ENCODE results near the gene NVL.

GRCh38 chr1:224192082-224192788, 137.7 kb downstream of the NVL start:
- TF ChIP-seq, protein P1, sequence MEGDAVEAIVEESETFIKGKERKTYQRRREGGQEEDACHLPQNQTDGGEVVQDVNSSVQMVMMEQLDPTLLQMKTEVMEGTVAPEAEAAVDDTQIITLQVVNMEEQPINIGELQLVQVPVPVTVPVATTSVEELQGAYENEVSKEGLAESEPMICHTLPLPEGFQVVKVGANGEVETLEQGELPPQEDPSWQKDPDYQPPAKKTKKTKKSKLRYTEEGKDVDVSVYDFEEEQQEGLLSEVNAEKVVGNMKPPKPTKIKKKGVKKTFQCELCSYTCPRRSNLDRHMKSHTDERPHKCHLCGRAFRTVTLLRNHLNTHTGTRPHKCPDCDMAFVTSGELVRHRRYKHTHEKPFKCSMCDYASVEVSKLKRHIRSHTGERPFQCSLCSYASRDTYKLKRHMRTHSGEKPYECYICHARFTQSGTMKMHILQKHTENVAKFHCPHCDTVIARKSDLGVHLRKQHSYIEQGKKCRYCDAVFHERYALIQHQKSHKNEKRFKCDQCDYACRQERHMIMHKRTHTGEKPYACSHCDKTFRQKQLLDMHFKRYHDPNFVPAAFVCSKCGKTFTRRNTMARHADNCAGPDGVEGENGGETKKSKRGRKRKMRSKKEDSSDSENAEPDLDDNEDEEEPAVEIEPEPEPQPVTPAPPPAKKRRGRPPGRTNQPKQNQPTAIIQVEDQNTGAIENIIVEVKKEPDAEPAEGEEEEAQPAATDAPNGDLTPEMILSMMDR (IDR thresholded peaks at IDR 0.05): no peak
- TF ChIP-seq EZH2 (IDR thresholded peaks at IDR 0.05): no peak

All from neural progenitor cell (in vitro differentiated cells).